Measurements from ENCODE around the gene BPIFA2. TPM values are rescaled to one million over a fixed set of nuclear protein-coding genes. Genes with fewer than 3 reads are reported as not detected.

Gene BPIFA2
- total RNA-seq, 1 donor from 2014 or later, result not detected

GRCh38 chr20:33172781-33173180 is 4.8 kb downstream of the BPIFA2 start:
- no peaks in the 10 kb centered on the region for H3K9me3 ChIP-seq
- H3K27me3 ChIP-seq, result no peaks in the 10 kb centered on the region
- no peak overlapping the region for H3K27ac ChIP-seq
- TF ChIP-seq CTCF (IDR thresholded peaks at IDR 0.05), result no peak
- no peak overlapping the region for H3K4me3 ChIP-seq
- no peaks in the 10 kb centered on the region for H3K4me1 ChIP-seq
- intact Hi-C loops (cut with DNase I), result no loop called here
- H3K36me3 ChIP-seq, result no peaks in the 10 kb centered on the region
- DNase-seq (no peak), ATAC-seq (no peak)

- Histone ChIP-seq H3K4me1 (no peaks in the 10 kb centered on the region), H3K36me3 (no peaks in the 10 kb centered on the region), H3K4me3 (no peak overlapping the region), H3K27ac (no peak overlapping the region), H3K9me3 (no peaks in the 10 kb centered on the region), H3K27me3 (no peaks in the 10 kb centered on the region)
- TF ChIP-seq CTCF (IDR thresholded peaks at IDR 0.05), result no peak
- ATAC-seq (no peak), DNase-seq (no peak)
- intact Hi-C loops (cut with DNase I), result no loop called here
Measured at GRCh38 chr20:33175123-33175522, 7.2 kb downstream of the BPIFA2 start.

- DNase-seq (no peak), ATAC-seq (no peak)
- no peaks in the 10 kb centered on the region for H3K9me3 ChIP-seq
- no peaks in the 10 kb centered on the region for H3K27me3 ChIP-seq
- no peak overlapping the region for H3K27ac ChIP-seq
- no peaks in the 10 kb centered on the region for H3K36me3 ChIP-seq
- no peaks in the 10 kb centered on the region for H3K4me1 ChIP-seq
- no peak overlapping the region for H3K4me3 ChIP-seq
- no peak for TF ChIP-seq CTCF (IDR thresholded peaks at IDR 0.05)
- intact Hi-C loops (cut with DNase I), result no loop called here
Measured at GRCh38 chr20:33176101-33176500, 8.1 kb downstream of the BPIFA2 start.

- Histone ChIP-seq H3K36me3 (no peaks in the 10 kb centered on the region), H3K27ac (no peak overlapping the region), H3K27me3 (no peaks in the 10 kb centered on the region), H3K4me3 (no peak overlapping the region), H3K9me3 (no peaks in the 10 kb centered on the region), H3K4me1 (no peaks in the 10 kb centered on the region)
- intact Hi-C loops (cut with DNase I), result no loop called here
- no peak for TF ChIP-seq CTCF (IDR thresholded peaks at IDR 0.05)
- no peak for ATAC-seq
- DNase-seq, result no peak
Measured at GRCh38 chr20:33177866-33178265, 9.9 kb downstream of the BPIFA2 start.

- peak; percentile 79 for ATAC-seq
- intact Hi-C loops (cut with DNase I), result no loop called here
Measured at GRCh38 chr20:33178726-33179125, 10.8 kb downstream of the BPIFA2 start.

More at GRCh38 chr20:33178726-33179125, 10.8 kb downstream of the BPIFA2 start:
- no peak for DNase-seq
- H3K4me1 ChIP-seq, result no peaks in the 10 kb centered on the region
- no peak overlapping the region for H3K4me3 ChIP-seq
- H3K36me3 ChIP-seq, result no peaks in the 10 kb centered on the region
- H3K27ac ChIP-seq, result no peak overlapping the region
- no peaks in the 10 kb centered on the region for H3K9me3 ChIP-seq
- no peaks in the 10 kb centered on the region for H3K27me3 ChIP-seq
- TF ChIP-seq CTCF (IDR thresholded peaks at IDR 0.05), result no peak
